ENCODE measurements around the gene PDK4.

GRCh38 chr7:95593343-95593742 lies 3.0 kb downstream of the PDK4 start:
- TF ChIP-seq CTCF (IDR thresholded peaks at IDR 0.05), result no peak
- TF ChIP-seq POLR2A (IDR thresholded peaks at IDR 0.05), result no peak
